HCT116 (cell line): ENCODE results near the gene HOXD11.

Source experiments
- CTCF ChIP-seq, 3 experiments: fragments of 200-600 bp in 1 of 3; sonication (generic) in 1 of 3; IDR thresholded peaks in 2 of 3; conservative IDR thresholded peaks in 1 of 3; 2 replicates each; pipeline ENCODE4 v1.5.1; 2012 to 2017; ENCODE audit warnings: low read depth in 2 of 3, low read length in 2 of 3, antibody characterized with exemption in 1 of 3, borderline replicate concordance in 1 of 3, control low read depth in 1 of 3, mild to moderate bottlenecking in 1 of 3, mixed read lengths in 1 of 3, mixed run types in 1 of 3, moderate library complexity in 1 of 3; ENCODE audit not compliant: insufficient read depth in 1 of 3
- POLR2A ChIP-seq: IDR thresholded peaks from 2 replicates; pipeline ENCODE4 v1.7.0; 2011; ENCODE audit warnings: borderline replicate concordance; ENCODE audit not compliant: insufficient read depth, insufficient read length; ENCODE audit errors: extremely low read depth
- REST ChIP-seq: IDR thresholded peaks from 2 replicates; pipeline ENCODE4 v1.6.1; 2012; ENCODE audit warnings: low read depth
- SIN3A ChIP-seq: IDR thresholded peaks from 2 replicates; pipeline ENCODE4 v1.6.1; 2012; ENCODE audit warnings: low read depth

- TF ChIP-seq REST: no peak
- TF ChIP-seq POLR2A: no peak
- TF ChIP-seq CTCF (IDR thresholded peaks at IDR 0.05 in 2 of 3, conservative IDR thresholded peaks at IDR 0.05 in 1 of 3; ENCODE audit: borderline replicate concordance in 1 of 3, insufficient read depth in 1 of 3, low read depth in 2 of 3, low read length in 2 of 3): no peak
- no peak for TF ChIP-seq SIN3A
Measured at GRCh38 chr2:176066645-176067588, 40.2 kb upstream of the HOXD11 start.
